Sigmoid colon (tissue), 3 donors: ENCODE results near the gene TMEFF2.

Source experiments
- POLR2A ChIP-seq, 2 donors: fragments of 450-650 bp; IDR thresholded peaks; one replicate each; pipeline ENCODE4 v1.6.1; 2016; ENCODE audit warnings: antibody characterized with exemption in 2 of 2, mild to moderate bottlenecking in 2 of 2, moderate library complexity in 2 of 2
- TF ChIP-seq, protein P1 (sequence below), 4 experiments: fragments of 450-650 bp in 3 of 4; fragments of 200-600 bp in 1 of 4; IDR thresholded peaks; one replicate each; pipeline ENCODE4 v1.5.1; 2016 to 2019; ENCODE audit warnings: antibody characterized with exemption in 4 of 4, mild to moderate bottlenecking in 3 of 4, moderate library complexity in 2 of 4

DNA sequence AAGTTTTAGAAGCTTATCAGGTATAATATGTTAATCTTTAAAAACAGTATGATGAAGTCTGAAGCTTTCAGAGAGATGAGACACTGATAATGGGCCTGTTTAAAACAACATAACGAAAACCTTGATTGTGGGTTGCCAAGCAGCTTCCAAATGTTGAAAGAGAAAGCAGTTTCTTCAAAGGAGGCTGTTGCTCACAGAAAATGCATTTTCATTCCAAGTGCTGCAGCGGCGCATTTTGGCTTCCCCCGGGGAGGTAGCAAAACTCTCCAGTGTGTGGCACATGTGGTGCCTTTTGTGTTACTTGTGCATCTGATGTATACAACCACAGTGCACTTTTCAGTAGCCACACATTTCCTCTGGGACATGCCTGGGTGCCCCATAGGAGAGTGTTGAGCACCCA, 66.1 kb downstream of the TMEFF2 start:
- TF ChIP-seq POLR2A (IDR thresholded peaks at IDR 0.05), result no peak
- TF ChIP-seq, protein P1, sequence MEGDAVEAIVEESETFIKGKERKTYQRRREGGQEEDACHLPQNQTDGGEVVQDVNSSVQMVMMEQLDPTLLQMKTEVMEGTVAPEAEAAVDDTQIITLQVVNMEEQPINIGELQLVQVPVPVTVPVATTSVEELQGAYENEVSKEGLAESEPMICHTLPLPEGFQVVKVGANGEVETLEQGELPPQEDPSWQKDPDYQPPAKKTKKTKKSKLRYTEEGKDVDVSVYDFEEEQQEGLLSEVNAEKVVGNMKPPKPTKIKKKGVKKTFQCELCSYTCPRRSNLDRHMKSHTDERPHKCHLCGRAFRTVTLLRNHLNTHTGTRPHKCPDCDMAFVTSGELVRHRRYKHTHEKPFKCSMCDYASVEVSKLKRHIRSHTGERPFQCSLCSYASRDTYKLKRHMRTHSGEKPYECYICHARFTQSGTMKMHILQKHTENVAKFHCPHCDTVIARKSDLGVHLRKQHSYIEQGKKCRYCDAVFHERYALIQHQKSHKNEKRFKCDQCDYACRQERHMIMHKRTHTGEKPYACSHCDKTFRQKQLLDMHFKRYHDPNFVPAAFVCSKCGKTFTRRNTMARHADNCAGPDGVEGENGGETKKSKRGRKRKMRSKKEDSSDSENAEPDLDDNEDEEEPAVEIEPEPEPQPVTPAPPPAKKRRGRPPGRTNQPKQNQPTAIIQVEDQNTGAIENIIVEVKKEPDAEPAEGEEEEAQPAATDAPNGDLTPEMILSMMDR (IDR thresholded peaks at IDR 0.05), result no peak
